K562 (cell line): ENCODE data around the gene LRRC15. TPM values are rescaled to one million over a fixed set of nuclear protein-coding genes. Genes with fewer than 3 reads are reported as not detected.

ENCODE experiments used
- DIDO1 ChIP-seq: fragments of 450-650 bp; IDR thresholded peaks from 2 replicates; pipeline ENCODE4 v1.6.1; 2016; ENCODE audit warnings: low read depth, missing biosample characterization, missing genetic modification characterization
- HCFC1 ChIP-seq: IDR thresholded peaks from 2 replicates; pipeline ENCODE4 v1.6.1; 2012; ENCODE audit warnings: low read depth, low read length, improper control_type of control experiment
- KAT8 ChIP-seq: fragments of 450-650 bp; IDR thresholded peaks from 2 replicates; pipeline ENCODE4 v1.6.1; 2016; ENCODE audit warnings: low read depth, mild to moderate bottlenecking
- SAFB ChIP-seq: fragments of 200-400 bp; formaldehyde crosslinking; IDR thresholded peaks from 2 replicates; pipeline ENCODE4 v1.6.1; 2017; ENCODE audit warnings: low read depth, low read length, borderline replicate concordance
- SMAD2 ChIP-seq: fragments of 150-350 bp; IDR thresholded peaks from 2 replicates; pipeline ENCODE4 v1.6.1; 2014; ENCODE audit warnings: low read depth, mild to moderate bottlenecking, low read length
- SPI1 ChIP-seq: IDR thresholded peaks from 2 replicates; pipeline ENCODE4 v1.6.1; 2011; ENCODE audit warnings: low read depth, low read length, control low read depth, borderline replicate concordance
- polyA plus RNA-seq, 8 experiments: library from polyadenylated mRNA; depleted of rRNA in 4 of 8; stranded (reverse) in 5 of 8; unstranded in 3 of 8; fragments of >200 nt; fragmentation: Nextera tagmentation in 2 of 8; fragmentation: Illumina TruSeq in 1 of 8; extraction: Ambion mirVana in 2 of 8; extraction: Trizol in 1 of 8; gene quantifications; 2 replicates each; pipeline versions ENCODE4 v1.2.1 to v1.2.3, GENCODE V29; 2011 to 2014; ENCODE audit warnings: inconsistent platforms in 1 of 8, missing spikeins in 1 of 8
- total RNA-seq, 7 experiments: library from RNA; depleted of rRNA in 6 of 7; stranded (reverse); fragments of >200 nt in 6 of 7; fragmentation: Illumina TruSeq in 2 of 7; extraction: Trizol in 2 of 7; gene quantifications; 2 replicates each; pipeline versions ENCODE4 v1.2.1 to v1.2.3, GENCODE V29; 2011 to 2021; ENCODE audit warnings: low replicate concordance in 1 of 7
- TF ChIP-seq, protein P1 (sequence below): fragments of 250-450 bp; sonication (Bioruptor Pico); IDR thresholded peaks from 2 replicates; pipeline ENCODE4 v1.8.0; 2022; ENCODE audit warnings: inconsistent platforms
- TF ChIP-seq, protein P2 (sequence below): IDR thresholded peaks from 2 replicates; pipeline ENCODE4 v1.6.1; 2011; ENCODE audit not compliant: insufficient read length; ENCODE audit errors: extremely low read depth
- TF ChIP-seq, protein P3 (sequence below): fragments of 250-450 bp; sonication (Bioruptor Pico); IDR thresholded peaks from 2 replicates; pipeline ENCODE4 v1.4.0; 2020
- TF ChIP-seq, protein P4 (sequence below): fragments of 450-650 bp; IDR thresholded peaks from 2 replicates; pipeline ENCODE4 v1.6.1; 2016; ENCODE audit warnings: mild to moderate bottlenecking, moderate library complexity
- TF ChIP-seq, protein P5 (sequence below): fragments of 250-450 bp; sonication (Bioruptor Pico); IDR thresholded peaks from 2 replicates; pipeline ENCODE4 v1.5.0; 2021

Gene LRRC15
- total and polyA plus RNA-seq, 9 of the 15 experiments (the other 6 are each of a cell fraction or from before 2014, with no cell fraction given) = not detected

DNA sequence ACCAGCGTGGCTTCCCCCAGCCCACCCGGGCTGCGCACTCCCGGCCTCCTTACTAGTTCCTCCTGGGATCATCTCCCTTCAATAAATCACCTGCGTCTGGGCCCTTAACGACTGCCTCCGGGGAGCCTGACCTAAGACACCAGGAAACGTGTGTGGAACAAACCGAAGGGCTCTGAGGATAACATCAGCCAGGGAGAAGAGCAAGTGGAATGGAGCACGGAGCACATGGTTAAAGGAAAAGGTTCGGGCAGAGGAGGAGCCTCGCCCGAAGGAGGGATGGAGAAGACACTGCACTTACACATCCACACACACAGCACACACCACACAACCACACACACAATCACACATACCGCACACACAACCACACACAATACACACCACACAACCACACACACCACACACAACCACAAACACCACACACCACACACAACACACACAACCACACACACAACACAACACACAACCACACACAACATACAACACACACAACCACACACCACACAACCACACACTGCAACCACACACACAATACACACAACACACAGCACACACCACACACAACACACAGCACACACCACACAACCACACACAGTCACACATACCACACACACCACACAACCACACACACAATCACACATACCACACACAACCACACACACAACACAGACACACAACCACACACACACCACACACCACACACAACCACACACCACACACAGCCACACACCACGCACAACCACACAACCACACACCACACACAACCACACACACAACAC lies 43.2 kb downstream of the LRRC15 start (continued):
- TF ChIP-seq, protein P1, sequence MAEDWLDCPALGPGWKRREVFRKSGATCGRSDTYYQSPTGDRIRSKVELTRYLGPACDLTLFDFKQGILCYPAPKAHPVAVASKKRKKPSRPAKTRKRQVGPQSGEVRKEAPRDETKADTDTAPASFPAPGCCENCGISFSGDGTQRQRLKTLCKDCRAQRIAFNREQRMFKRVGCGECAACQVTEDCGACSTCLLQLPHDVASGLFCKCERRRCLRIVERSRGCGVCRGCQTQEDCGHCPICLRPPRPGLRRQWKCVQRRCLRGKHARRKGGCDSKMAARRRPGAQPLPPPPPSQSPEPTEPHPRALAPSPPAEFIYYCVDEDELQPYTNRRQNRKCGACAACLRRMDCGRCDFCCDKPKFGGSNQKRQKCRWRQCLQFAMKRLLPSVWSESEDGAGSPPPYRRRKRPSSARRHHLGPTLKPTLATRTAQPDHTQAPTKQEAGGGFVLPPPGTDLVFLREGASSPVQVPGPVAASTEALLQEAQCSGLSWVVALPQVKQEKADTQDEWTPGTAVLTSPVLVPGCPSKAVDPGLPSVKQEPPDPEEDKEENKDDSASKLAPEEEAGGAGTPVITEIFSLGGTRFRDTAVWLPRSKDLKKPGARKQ = no peak
- no peak for TF ChIP-seq HCFC1
- TF ChIP-seq SPI1 = no peak
- TF ChIP-seq, protein P2, sequence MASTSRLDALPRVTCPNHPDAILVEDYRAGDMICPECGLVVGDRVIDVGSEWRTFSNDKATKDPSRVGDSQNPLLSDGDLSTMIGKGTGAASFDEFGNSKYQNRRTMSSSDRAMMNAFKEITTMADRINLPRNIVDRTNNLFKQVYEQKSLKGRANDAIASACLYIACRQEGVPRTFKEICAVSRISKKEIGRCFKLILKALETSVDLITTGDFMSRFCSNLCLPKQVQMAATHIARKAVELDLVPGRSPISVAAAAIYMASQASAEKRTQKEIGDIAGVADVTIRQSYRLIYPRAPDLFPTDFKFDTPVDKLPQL = no peak
- no peak for TF ChIP-seq SAFB
- TF ChIP-seq KAT8 = no peak
- TF ChIP-seq, protein P3, sequence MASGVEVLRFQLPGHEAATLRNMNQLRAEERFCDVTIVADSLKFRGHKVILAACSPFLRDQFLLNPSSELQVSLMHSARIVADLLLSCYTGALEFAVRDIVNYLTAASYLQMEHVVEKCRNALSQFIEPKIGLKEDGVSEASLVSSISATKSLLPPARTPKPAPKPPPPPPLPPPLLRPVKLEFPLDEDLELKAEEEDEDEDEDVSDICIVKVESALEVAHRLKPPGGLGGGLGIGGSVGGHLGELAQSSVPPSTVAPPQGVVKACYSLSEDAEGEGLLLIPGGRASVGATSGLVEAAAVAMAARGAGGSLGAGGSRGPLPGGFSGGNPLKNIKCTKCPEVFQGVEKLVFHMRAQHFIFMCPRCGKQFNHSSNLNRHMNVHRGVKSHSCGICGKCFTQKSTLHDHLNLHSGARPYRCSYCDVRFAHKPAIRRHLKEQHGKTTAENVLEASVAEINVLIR (CRISPR knock-in tag) = no peak
- TF ChIP-seq, protein P4, sequence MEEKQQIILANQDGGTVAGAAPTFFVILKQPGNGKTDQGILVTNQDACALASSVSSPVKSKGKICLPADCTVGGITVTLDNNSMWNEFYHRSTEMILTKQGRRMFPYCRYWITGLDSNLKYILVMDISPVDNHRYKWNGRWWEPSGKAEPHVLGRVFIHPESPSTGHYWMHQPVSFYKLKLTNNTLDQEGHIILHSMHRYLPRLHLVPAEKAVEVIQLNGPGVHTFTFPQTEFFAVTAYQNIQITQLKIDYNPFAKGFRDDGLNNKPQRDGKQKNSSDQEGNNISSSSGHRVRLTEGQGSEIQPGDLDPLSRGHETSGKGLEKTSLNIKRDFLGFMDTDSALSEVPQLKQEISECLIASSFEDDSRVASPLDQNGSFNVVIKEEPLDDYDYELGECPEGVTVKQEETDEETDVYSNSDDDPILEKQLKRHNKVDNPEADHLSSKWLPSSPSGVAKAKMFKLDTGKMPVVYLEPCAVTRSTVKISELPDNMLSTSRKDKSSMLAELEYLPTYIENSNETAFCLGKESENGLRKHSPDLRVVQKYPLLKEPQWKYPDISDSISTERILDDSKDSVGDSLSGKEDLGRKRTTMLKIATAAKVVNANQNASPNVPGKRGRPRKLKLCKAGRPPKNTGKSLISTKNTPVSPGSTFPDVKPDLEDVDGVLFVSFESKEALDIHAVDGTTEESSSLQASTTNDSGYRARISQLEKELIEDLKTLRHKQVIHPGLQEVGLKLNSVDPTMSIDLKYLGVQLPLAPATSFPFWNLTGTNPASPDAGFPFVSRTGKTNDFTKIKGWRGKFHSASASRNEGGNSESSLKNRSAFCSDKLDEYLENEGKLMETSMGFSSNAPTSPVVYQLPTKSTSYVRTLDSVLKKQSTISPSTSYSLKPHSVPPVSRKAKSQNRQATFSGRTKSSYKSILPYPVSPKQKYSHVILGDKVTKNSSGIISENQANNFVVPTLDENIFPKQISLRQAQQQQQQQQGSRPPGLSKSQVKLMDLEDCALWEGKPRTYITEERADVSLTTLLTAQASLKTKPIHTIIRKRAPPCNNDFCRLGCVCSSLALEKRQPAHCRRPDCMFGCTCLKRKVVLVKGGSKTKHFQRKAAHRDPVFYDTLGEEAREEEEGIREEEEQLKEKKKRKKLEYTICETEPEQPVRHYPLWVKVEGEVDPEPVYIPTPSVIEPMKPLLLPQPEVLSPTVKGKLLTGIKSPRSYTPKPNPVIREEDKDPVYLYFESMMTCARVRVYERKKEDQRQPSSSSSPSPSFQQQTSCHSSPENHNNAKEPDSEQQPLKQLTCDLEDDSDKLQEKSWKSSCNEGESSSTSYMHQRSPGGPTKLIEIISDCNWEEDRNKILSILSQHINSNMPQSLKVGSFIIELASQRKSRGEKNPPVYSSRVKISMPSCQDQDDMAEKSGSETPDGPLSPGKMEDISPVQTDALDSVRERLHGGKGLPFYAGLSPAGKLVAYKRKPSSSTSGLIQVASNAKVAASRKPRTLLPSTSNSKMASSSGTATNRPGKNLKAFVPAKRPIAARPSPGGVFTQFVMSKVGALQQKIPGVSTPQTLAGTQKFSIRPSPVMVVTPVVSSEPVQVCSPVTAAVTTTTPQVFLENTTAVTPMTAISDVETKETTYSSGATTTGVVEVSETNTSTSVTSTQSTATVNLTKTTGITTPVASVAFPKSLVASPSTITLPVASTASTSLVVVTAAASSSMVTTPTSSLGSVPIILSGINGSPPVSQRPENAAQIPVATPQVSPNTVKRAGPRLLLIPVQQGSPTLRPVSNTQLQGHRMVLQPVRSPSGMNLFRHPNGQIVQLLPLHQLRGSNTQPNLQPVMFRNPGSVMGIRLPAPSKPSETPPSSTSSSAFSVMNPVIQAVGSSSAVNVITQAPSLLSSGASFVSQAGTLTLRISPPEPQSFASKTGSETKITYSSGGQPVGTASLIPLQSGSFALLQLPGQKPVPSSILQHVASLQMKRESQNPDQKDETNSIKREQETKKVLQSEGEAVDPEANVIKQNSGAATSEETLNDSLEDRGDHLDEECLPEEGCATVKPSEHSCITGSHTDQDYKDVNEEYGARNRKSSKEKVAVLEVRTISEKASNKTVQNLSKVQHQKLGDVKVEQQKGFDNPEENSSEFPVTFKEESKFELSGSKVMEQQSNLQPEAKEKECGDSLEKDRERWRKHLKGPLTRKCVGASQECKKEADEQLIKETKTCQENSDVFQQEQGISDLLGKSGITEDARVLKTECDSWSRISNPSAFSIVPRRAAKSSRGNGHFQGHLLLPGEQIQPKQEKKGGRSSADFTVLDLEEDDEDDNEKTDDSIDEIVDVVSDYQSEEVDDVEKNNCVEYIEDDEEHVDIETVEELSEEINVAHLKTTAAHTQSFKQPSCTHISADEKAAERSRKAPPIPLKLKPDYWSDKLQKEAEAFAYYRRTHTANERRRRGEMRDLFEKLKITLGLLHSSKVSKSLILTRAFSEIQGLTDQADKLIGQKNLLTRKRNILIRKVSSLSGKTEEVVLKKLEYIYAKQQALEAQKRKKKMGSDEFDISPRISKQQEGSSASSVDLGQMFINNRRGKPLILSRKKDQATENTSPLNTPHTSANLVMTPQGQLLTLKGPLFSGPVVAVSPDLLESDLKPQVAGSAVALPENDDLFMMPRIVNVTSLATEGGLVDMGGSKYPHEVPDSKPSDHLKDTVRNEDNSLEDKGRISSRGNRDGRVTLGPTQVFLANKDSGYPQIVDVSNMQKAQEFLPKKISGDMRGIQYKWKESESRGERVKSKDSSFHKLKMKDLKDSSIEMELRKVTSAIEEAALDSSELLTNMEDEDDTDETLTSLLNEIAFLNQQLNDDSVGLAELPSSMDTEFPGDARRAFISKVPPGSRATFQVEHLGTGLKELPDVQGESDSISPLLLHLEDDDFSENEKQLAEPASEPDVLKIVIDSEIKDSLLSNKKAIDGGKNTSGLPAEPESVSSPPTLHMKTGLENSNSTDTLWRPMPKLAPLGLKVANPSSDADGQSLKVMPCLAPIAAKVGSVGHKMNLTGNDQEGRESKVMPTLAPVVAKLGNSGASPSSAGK = 0 out of 2 replicates have a peak, but pooled peaks have one; percentile 23
- no peak for TF ChIP-seq SMAD2
- no peak for TF ChIP-seq DIDO1 (tag)
- TF ChIP-seq, protein P5, sequence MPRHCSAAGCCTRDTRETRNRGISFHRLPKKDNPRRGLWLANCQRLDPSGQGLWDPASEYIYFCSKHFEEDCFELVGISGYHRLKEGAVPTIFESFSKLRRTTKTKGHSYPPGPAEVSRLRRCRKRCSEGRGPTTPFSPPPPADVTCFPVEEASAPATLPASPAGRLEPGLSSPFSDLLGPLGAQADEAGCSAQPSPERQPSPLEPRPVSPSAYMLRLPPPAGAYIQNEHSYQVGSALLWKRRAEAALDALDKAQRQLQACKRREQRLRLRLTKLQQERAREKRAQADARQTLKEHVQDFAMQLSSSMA (CRISPR knock-in tag) = no peak
